Activated T-cell treated with anti-CD3 and anti-CD28 coated beads for 1 hour (primary cell): ENCODE data around the gene GLO1.
"Not testable (repeated sequence)": the region's sequence is repeated elsewhere in the genome, so short reads cannot be mapped to it uniquely, and the experiment has no call there.

ENCODE experiments used
- DNase-seq: peaks from one replicate; pipeline ENCODE4 v3.0.0-alpha.2; 2020; ENCODE audit warnings: low read depth

GLO1 gene

GRCh38 chr6:38705924-38706323 lies 3.0 kb upstream of the GLO1 start:
- no peak for DNase-seq

- DNase-seq: no peak
These were observed 1.1 kb upstream of the GLO1 start for GRCh38 chr6:38703949-38704590.

DNA sequence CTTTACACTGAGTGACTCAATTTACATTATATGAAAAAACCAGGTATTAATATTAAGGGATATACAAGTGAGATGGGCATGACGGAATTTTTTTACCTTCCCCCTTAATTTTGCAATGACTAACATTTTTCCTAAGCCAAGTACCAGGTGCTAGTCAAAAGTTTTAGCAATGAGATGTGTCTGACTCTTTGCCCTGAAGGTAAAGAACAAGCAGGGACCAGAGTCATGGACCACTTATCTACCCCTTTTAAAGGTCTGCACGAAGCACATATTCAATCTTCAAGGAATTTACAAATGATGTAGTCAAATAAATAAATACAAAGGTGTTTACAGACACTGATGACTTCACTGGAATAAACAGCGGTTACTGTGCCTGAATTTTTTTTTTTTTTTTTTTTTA lies 1.4 kb downstream of the GLO1 start:
- no peak for DNase-seq

DNA sequence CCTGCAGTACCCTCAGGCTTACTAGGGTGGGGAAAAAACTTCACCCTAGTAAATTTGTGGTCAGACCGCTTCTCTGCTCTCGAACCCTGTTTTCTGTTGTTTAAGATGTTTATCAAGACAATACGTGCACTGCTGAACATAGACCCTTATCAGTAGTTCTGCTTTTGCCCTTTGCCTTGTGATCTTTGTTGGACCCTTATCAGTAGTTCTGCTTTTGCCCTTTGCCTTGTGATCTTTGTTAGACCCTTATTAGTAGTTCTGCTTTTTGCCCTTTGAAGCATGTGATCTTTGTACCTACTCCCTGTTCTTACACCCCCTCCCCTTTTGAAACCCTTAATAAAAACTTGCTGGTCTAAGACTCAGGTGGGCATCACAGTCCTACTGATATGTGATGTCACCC lies 3.2 kb downstream of the GLO1 start:
- DNase-seq: not testable (repeated sequence)

DNA sequence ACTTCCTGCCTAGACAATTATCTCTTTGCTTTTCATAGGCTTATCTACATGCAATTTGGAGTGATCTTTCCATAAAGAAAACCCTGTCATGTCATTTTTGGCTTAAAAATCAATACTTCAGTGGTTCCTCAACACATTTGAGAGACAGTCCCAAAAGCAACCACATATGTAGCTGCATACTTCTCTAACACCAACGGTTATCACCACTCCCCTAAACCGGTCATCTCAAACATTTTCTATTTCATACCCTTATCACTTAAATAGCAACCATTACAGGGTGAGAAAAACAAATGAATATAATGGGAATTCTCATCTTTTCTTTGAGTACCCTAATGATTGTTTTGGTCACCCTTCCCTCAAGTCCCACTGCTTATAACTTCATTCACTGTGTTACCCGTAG lies 5.1 kb downstream of the GLO1 start:
- DNase-seq: no peak

- no peak for DNase-seq
These were observed 6.6 kb downstream of the GLO1 start for GRCh38 chr6:38696345-38696744.

DNA sequence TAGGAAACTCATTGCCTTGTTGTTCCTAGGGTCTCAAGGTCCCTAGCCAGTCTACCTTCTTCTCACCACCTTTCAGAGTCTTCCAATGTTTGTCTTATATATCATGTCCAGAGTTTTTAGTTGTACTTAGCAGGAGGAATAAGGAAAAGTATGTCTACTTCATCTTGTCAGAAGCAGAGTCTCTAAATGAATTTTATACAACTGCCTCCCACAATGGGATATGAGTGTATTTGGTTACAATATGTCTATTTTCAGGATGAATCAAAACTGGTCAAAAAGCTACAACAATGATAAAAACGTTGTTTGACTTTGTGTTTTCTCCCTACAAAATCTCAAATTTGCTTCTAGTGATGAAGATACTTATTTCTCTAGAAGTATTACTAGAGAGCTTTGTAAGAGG lies 7.0 kb downstream of the GLO1 start:
- DNase-seq: no peak

DNA sequence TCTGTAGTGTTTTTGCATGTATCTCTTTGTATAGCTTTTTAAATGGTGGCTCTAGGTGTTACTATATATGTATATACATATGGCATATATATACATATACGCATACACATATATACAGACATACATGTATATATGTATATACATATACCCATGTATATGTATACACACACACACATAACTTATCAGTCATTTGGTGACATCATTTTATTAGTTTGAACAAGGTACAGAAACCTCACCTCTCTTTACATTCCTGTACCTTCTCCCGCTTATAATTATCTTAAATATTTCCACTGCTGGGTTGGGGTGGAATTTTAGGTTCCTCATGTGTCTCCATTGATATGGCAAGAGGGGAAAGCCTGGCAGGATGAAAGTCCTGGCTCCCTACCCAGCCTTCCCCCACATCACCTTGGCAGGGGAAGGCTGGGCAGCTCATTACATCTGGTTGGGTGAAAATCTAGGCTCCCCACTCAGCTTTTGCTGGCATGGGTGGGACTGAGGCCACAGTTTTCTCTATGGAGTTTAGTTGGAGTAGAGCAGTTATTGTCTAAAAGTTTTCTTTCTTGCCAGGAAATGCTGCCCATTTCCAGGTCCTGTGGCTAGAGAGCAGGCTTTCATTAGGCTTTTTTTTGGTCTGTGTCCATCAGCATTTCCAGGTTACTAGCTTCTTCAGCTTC lies 7.6 kb downstream of the GLO1 start:
- no peak for DNase-seq

- no peak for DNase-seq
These were observed 14.3 kb downstream of the GLO1 start for GRCh38 chr6:38688579-38689087.

DNA sequence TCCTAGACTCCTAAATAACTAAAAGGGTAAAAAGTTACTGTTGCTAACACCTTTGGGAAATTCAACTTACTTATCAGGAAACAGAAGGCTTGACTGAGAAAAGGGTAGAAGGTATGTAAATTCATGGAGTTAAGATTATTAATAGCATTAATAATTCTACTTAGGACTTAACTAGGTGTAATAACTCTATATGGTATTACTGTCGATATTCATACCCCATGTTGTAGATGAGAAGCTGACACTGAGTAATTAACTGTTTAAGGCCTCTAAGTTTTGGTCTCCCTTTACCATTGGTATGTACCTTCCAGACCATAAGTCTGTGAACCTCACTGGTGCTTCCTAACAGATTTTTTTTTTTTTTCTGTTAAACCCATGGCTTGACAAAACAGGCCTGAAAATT lies 15.4 kb downstream of the GLO1 start:
- no peak for DNase-seq

- no peak for DNase-seq
These were observed 15.9 kb downstream of the GLO1 start for GRCh38 chr6:38687043-38687353.

GRCh38 chr6:38686270-38687042 lies 16.5 kb downstream of the GLO1 start:
- DNase-seq: no peak

DNA sequence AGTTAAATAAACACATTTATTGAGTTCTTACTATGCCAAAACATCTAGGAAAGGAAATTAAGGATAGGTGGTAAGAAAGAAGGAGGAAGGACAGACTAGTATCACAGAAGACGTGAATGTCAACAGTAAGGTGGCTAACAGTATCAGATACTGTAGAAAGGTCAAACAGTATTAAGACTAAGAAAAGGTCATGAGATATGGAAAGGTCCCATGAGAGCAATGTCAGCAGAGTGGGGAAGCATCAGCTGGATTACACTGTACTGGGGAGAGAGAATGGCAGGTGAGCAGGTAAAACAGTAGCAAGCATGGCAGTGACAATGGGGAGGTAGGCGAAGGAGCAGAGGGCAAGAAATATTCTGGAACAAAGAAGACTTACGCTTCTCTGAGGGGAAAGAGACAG lies 18.0 kb downstream of the GLO1 start:
- no peak for DNase-seq

DNA sequence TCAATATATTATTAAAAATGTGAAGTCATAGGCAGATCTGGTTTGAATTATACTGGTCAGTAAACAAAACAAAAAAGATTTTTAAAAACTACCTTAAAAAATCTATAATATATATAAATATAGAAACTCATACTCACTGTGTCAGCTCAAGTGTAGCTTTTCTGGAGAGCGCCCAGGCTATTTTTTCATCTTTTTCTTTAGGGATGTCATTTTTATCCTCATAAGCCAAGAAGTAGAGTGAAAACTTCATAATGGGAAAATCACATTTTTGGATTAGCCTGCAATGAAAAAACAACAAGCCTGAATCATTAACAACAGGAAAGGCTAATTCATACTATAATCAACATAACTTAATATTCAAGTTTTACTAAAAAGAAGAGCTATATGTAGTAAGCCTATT lies 18.7 kb downstream of the GLO1 start:
- DNase-seq: no peak

DNA sequence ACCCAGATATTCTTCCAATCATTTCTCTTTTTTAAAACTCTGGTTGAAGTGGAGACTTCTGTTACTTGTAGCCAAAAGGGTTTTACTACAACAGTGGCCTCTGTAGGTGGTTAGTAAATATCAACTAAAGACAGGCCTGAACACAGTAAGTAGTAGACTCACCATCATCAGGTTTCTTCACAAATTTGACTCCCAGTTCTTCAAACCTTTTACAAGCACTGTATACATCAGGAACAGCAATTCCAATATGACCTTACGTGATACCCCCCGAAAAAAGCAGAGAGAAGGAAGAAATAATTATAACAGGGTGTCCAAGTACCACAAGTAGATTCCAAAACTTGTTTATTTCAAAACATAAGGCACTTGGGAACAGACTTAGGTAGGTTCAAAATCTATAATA lies 21.1 kb downstream of the GLO1 start:
- no peak for DNase-seq

DNA sequence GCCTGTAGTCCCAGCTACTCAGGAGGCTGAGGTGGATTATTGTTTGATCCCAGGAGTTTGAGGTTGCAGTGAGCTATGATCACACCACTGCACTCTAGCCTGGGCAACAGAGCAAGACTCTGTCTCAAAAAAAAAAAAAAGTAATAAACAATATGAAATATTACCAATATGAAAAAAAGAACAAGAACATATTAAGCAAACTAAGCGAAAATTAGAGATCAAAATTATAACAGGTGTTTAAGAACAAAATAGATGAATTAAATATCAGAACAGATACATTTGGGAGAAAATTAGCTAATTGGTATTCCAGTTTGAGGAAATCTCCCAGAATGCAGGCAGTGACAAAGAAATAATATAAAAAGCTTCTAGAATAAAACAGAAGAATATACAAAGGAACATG lies 23.3 kb downstream of the GLO1 start:
- no peak for DNase-seq

DNA sequence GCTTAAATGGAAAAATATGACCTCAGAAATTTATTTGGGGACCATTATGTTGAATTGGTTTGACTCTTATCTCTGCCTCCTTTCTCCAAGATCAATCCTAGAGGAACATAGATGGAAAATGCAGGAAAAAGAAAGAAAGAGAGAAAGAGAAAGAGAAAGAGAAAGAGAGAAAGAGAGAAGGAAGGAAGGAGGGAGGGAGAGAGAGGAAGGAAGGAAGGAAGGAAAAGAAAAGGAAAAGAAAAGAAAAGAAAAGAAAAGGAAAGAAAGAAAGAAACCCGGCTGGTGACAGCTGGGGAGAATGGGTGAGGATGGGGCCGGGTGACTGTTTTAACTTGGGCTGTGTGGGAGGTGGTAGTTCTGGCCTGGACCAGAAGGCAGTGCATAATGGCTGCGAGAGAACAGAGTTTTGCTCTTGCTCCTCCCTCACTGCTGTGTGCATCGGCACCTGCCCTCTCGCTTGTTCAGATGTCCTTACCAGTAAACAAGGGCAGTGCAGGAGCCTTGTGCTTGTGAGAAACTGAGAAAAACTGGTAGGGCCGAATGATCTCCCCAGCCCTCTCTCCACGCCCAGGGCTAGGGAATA lies 24.7 kb downstream of the GLO1 start:
- DNase-seq: no peak

- DNase-seq: no peak
These were observed 25.9 kb downstream of the GLO1 start for GRCh38 chr6:38676974-38677544.

DNA sequence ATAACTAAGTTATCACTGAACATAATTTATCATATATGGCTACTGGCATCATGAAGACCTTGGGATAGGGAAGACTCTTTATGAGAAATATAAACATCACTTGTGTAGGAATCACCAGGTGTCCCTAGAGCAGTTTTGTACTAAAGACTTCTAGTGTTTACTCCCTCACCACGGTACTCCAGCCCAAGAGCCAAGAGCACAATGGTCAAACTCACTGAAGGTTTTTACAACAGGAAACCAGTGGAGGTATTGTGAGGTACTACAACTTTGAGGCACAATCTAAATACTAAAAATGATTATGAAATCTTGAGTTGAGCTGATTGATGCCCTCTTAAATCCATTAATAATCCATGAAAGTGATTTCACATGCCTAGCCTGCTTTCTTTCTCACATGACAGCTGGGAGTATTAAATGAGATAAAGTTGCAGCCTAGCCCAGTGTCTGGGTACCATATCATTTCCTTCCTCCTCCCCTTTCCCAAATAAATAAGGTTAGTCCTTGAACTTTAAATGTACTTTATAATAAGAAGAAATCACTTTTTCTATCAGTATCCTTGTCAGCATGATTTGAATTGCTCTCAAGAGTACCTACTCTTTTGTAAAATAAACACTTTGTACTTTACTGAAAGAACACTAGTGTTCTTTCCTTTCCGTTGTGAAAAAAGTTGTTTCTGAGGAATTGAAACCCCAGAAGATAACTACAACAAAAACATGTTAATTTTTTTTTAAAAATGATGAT lies 26.5 kb downstream of the GLO1 start:
- no peak for DNase-seq

DNA sequence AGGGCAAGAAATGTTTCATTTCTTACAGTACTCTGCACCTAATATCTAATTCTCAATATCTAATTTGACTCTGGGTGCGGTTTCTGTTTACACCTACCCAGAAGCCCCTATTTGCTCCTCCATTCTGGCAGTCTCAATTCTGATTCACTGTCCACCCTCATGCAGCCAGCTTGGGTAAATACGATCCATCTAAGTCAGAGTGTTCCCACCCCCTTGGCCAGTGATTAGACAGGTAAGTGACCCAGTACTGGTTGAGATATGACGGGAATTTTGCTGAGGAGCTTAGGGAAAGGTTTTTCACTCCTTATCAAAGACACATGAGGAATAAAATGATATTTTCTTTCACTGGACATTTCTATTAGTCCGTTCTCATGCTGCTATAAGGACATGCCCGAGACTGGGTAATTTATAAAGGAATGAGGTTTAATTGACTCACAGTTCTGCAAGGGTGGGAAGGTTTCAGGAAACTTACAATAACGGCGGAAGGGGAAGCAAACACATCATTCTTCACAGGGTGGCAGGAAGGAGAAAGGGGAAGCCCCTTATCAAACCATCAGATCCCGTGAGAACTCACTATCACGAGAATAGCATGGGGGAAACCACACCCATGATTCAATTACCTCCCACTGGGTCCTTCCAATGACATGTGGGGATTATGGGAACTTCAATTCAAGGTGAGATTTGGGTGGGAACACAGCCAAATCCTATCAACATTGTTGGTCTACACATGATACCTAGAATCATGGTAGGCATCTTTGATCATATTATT lies 29.4 kb downstream of the GLO1 start:
- no peak for DNase-seq

DNA sequence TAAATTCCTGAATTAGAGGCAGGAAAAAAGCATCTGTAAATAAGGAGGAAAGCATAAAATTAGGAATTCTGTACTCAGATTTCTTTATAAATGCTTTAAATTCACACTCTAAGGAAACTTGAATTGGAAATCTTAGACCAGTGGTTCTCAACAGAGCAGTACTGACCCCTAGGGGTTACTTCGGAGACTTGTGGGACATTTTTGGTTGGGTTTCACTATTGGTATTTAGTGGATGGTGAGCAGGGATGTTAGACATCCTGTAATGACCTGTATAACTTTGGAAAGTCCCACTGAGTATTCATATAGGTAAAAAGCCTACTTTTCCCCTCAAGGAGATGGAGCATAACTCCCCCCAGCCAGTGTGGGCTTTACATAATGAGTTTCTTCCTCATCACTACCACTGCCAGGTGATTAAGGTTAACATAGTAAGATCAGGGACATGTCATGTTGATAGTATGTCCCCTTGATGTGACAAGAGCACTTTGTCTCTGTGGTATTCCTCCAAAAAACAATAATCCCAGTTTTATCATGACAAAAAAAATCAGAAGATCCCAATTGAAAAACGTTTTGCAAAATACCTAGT lies 31.0 kb downstream of the GLO1 start:
- DNase-seq: no peak
